HG03045 (cell line): ENCODE data around the gene ARID1B.

ENCODE experiments used
- ATAC-seq: cut with Tn5 transposase; IDR thresholded peaks from one replicate; pipeline ENCODE4 v1.9.1; 2021; ENCODE audit warnings: mild to moderate bottlenecking, moderate library complexity; ENCODE audit not compliant: unreplicated experiment

The ARID1B gene

DNA sequence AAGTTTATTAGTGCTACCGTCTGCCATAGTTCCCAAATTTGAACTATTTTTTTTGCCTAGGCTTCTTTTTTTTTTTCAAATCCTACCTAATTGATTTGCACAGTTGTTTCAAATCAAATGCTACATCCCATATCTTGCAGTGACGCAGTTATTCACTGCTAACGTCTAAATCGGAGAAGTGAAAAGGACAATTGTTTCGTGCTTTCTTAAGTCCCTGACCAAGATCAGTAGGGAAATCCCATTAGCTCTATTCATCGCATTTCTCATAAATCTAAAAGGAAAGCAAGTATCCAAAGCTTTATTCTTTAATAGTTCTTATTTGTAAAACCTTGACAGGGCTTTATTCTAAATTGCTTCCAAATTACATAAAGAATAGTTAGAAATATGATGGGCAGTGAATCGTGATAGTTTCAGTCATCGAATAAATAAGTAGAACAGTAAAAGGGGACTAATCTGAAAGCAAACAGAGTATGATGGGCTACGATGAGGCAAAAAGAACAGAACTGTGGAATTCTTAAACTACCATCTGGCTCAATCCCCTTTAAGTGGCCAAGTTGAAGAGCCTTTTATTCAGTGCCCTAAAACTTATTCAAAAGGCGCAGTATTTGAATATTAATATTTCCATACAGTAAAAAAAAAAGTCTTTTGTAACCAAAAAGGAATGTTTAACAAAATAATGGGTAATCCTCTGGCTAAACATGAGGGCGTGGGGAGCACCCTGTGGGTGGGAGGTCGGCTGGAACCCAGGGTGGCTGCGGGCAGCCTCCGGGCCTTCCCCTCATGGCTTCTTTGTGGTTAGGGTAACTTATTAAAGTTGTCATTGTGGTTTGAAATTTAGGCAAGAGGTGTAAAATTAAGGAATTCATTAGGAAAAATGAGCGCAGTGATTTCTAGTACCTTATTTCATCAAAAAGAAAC, 3.0 kb upstream of the ARID1B start:
- no peak for ATAC-seq

DNA sequence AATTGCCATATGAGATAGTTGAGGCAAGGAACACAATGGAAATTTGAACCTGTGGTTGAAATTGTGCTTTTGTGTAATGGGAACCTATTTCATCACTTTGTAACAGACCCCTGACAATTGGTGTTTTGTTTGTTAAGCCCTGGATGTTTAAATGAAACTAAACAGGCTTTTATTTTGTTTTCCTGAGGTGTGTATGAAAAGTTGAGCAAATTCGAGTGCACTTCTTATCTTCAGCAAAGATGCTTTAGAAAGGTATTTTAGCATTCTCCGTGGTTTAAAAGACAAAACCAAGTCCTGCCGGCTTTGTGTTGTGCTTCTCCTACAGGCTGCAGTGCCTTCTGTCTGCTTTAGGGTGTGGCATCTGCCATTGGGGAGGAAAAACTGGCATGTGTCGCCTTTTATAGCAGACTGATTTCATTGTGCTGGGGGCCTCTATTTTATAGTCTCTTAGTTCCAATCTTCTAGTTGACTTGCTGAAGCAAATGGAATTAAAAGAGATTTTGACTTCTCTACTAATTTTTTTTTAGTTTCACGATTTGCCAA, 2.2 kb upstream of the ARID1B start:
- no peak for ATAC-seq

DNA sequence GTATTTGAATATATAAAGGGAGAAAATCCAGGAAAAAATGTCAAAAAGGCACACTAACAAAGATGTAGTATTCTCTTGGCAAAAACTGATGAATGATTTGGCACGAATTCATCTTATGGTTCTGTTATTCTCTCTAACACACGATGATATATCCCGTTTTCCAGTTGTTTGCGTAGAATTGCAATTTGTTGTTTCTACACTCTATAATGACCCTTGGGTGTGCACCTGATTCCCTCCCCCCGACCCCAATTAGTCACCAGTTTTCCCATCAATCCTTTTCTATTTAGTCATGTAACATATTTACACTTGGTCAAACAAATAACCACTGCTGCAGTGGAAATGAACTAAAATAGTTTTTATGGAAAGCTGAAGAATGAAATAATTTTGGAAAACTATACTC, 1.5 kb upstream of the ARID1B start:
- no peak for ATAC-seq

DNA sequence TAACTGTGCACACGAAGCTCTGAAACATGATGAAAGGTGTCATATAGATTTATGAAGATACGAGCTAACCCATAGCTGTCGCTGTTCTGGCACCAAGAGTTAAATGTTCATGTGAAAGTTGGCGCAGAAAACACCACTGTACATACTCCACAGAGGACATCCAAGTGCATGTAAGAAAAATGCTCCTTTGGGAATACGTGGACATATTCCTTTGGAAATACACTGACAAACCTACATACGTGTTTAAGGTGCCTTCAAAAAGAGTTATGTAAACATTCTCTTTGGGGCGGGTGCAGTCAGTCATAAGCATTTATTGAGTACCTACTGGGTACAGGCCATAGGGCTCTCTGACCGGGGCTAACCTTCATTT, 723 bp upstream of the ARID1B start:
- no peak for ATAC-seq

- peak; percentile 21 for ATAC-seq
Observed at GRCh38 chr6:156777577-156778453, 637 bp downstream of the ARID1B start.

GRCh38 chr6:156778454-156779205, 1.5 kb downstream of the ARID1B start:
- peak; percentile 4 for ATAC-seq

DNA sequence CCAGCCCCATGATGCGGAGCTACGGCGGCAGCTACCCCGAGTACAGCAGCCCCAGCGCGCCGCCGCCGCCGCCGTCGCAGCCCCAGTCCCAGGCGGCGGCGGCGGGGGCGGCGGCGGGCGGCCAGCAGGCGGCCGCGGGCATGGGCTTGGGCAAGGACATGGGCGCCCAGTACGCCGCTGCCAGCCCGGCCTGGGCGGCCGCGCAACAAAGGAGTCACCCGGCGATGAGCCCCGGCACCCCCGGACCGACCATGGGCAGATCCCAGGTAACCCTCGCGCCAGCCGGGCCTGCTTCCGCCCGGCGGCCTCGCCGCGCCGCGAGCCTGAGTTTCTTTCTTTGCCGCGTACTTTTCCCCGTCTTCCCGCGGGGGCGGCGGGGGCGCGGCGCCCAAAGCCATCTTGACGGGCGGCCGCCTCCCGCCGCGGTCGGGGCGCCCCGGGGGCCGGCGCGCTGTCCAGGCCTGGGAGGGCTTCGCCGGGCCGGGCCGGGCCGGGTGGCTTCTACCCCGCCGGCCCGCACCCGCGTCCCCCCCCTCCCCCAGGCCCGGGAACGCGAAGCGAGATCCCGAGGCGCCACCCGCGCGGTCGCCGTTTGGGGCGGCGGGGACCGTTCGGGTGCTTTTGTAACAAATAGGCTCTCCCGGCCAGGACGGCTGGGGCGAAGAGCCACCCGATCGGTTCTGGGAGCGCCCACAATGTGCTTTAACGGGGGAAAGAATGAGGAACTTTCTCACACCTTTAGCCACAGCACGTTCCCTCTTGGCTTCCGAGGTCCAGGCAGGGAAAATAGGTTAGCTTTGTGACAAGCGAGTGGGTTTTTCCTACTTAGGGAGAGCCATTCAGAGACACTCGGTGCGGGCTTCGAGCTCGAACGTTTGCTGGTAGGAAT, 2.3 kb downstream of the ARID1B start:
- peak; percentile 20 for ATAC-seq

DNA sequence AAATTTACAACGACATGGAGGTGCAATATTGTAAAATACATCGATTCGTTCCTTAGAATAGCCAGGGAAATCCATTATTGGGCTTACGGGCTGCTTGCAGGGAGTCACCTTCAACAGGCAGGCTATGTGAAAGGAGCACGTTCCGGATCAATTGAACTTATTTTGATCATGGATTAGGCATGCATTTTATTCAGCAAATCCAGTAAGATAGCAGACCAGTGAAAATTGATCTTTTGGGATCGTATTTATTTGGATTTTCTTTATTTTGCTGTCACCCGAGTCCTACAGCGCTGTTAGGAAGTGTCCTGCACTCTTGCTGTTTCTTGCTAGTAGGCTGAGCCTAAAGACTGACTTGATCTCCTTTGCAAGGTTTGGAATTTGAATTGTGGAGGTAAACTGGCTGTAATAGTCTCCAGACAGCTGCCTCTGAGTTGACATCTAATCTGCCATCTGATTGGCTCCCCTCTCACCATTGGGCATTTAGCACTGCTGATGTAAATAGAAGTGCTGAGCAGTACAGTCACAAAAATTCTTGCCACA, 3.0 kb downstream of the ARID1B start:
- ATAC-seq: peak; percentile 44

GRCh38 chr6:156780962-156781853, 4.0 kb downstream of the ARID1B start:
- ATAC-seq: no peak

GRCh38 chr6:156781861-156782631, 4.9 kb downstream of the ARID1B start:
- ATAC-seq: no peak

DNA sequence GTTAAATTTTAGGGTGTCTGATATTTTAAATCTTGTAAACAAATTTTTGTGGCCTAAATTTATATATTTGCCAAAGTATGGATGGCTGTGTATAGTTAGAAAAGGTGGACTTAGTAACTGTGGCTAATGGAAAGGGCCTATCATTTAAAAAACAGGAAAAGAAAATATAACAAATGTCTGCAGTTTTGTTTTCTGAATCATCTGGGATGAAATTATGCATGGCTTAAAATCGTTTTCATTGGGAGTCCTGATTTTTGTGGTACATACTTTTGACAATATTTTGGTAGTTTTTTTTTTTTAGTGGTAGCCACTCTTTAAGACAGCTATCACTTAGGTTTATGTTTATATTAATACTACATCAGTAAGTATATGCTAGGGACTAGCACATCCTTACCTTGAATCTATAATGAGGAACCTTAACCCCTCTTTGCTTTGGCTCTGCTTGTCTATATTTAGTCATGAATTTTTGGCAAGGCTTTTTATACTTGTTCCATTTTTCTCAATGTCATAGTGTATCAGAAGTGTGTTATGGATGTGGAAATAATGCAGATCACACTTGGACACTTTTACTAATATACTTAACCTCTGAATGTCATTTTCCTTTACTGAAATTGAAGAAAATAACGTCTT, 5.6 kb downstream of the ARID1B start:
- no peak for ATAC-seq

DNA sequence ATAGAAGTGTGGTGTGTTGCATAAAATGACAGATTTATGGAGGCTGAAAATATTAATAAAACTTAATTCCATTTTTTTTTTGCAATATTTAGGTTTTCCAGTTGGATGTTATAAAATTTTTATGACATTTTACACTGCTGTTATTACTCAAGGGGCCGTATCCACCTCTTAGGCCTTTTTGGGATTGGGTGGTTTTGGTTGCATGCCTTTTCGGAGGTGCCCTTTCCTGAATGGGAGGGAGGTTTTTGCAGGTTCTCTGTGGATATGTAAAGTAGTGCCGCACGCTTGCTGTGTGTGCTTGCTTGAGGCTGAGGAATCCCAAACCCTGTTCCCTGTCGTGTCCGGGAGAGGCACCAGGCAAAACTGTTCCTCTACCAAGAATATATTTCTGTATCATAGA, 6.8 kb downstream of the ARID1B start:
- no peak for ATAC-seq

- no peak for ATAC-seq
Observed at GRCh38 chr6:156786652-156787051, 9.5 kb downstream of the ARID1B start.

GRCh38 chr6:156787569-156788492, 10.7 kb downstream of the ARID1B start:
- ATAC-seq: no peak

- no peak for ATAC-seq
Observed at GRCh38 chr6:156789081-156789943, 12.1 kb downstream of the ARID1B start.
